Trophoblast cell (in vitro differentiated cells and primary cell): ENCODE data around the gene CEP164.
"Not testable (repeated sequence)": the region's sequence is repeated elsewhere in the genome, so short reads cannot be mapped to it uniquely, and the experiment has no call there.

Experiments
- DNase-seq, 2 donors: peaks; one replicate each; pipeline ENCODE4 v3.0.0-alpha.2; 2016
- H2AFZ ChIP-seq: 2 replicates; pipeline ENCODE4 v1.6.1; 2013; ENCODE audit warnings: low read length, moderate library complexity, mild to moderate bottlenecking; ENCODE audit not compliant: insufficient read depth, poor library complexity
- H2AK5ac ChIP-seq: 2 replicates; pipeline ENCODE4 v1.6.1; 2013; ENCODE audit warnings: mild to moderate bottlenecking, low read length
- H2BK120ac ChIP-seq: 2 replicates; pipeline ENCODE4 v1.6.1; 2013; ENCODE audit warnings: low read length, mild to moderate bottlenecking, moderate library complexity; ENCODE audit not compliant: insufficient read depth, poor library complexity
- H2BK12ac ChIP-seq: 2 replicates; pipeline ENCODE4 v1.6.1; 2013; ENCODE audit warnings: mild to moderate bottlenecking, low read length, moderate library complexity
- H2BK5ac ChIP-seq: 2 replicates; pipeline ENCODE4 v1.6.1; 2013; ENCODE audit warnings: low read length, low read depth, moderate library complexity, mild to moderate bottlenecking; ENCODE audit not compliant: poor library complexity
- H3K14ac ChIP-seq: 2 replicates; pipeline ENCODE4 v1.6.1; 2013; ENCODE audit warnings: mild to moderate bottlenecking, low read length
- H3K18ac ChIP-seq: 2 replicates; pipeline ENCODE4 v1.6.1; 2013; ENCODE audit warnings: mild to moderate bottlenecking, low read length
- H3K23ac ChIP-seq: 2 replicates; pipeline ENCODE4 v1.6.1; 2013; ENCODE audit warnings: low read length
- H3K27ac ChIP-seq: 2 replicates; pipeline ENCODE4 v1.5.1; 2013; ENCODE audit warnings: low read depth, mild to moderate bottlenecking, inconsistent platforms, low read length, moderate library complexity
- H3K27me3 ChIP-seq: 2 replicates; pipeline ENCODE4 v1.6.1; 2013; ENCODE audit warnings: inconsistent platforms, mild to moderate bottlenecking, low read length, moderate library complexity; ENCODE audit not compliant: insufficient read depth
- H3K36me3 ChIP-seq, 2 experiments: 1 replicate in 1 of 2; 2 replicates in 1 of 2; pipeline ENCODE4 v1.6.1; 2013; ENCODE audit warnings: low read length in 2 of 2, mild to moderate bottlenecking in 2 of 2, moderate library complexity in 1 of 2; ENCODE audit not compliant: insufficient read depth in 2 of 2, control insufficient read depth in 1 of 2
- H3K4ac ChIP-seq: 2 replicates; pipeline ENCODE4 v1.6.1; 2013; ENCODE audit warnings: low read depth, mild to moderate bottlenecking, low read length, moderate library complexity
- H3K4me1 ChIP-seq, 2 experiments: 1 replicate in 1 of 2; 2 replicates in 1 of 2; pipeline ENCODE4 v1.6.1; 2013; ENCODE audit warnings: low read length in 2 of 2, mild to moderate bottlenecking in 2 of 2, moderate library complexity in 1 of 2; ENCODE audit not compliant: insufficient read depth in 2 of 2, control insufficient read depth in 1 of 2
- H3K4me2 ChIP-seq: 2 replicates; pipeline ENCODE4 v1.6.1; 2013; ENCODE audit warnings: inconsistent platforms, mild to moderate bottlenecking, low read length, moderate library complexity
- H3K4me3 ChIP-seq: 2 replicates; pipeline ENCODE4 v1.5.1; 2013; ENCODE audit warnings: mild to moderate bottlenecking, low read depth, low read length, inconsistent platforms
- H3K79me1 ChIP-seq: one replicate; pipeline ENCODE4 v1.6.1; 2013; ENCODE audit warnings: low read length
- H3K79me2 ChIP-seq: 2 replicates; pipeline ENCODE4 v1.6.1; 2013; ENCODE audit warnings: low read length, mild to moderate bottlenecking; ENCODE audit not compliant: control insufficient read depth, insufficient read depth, poor library complexity
- H3K9ac ChIP-seq: 2 replicates; pipeline ENCODE4 v1.6.1; 2013; ENCODE audit warnings: mild to moderate bottlenecking, low read length
- H3K9me3 ChIP-seq: 2 replicates; pipeline ENCODE4 v1.6.1; 2013; ENCODE audit warnings: low read depth, mild to moderate bottlenecking, control low read depth, inconsistent platforms, low read length; ENCODE audit not compliant: insufficient read depth
- H4K12ac ChIP-seq: 2 replicates; pipeline ENCODE4 v1.6.1; 2013; ENCODE audit warnings: low read depth, mild to moderate bottlenecking, low read length, moderate library complexity
- H4K8ac ChIP-seq: 2 replicates; pipeline ENCODE4 v1.6.1; 2013; ENCODE audit warnings: low read depth, mild to moderate bottlenecking, low read length, moderate library complexity
- H4K91ac ChIP-seq: one replicate; pipeline ENCODE4 v1.6.1; 2013; ENCODE audit warnings: low read depth, mild to moderate bottlenecking, low read length, moderate library complexity
- WGBS: extraction: QIAGEN DNeasy Blood & Tissue Kit; methylation state at CpG from one replicate; pipeline ENCODE4 v1.1.7; 2013; ENCODE audit warnings: missing lambda C conversion rate; ENCODE audit not compliant: insufficient read length, insufficient coverage; ENCODE audit errors: extremely low coverage; 5-methylcytosine and 5-hydroxymethylcytosine counted together

Gene CEP164

DNA sequence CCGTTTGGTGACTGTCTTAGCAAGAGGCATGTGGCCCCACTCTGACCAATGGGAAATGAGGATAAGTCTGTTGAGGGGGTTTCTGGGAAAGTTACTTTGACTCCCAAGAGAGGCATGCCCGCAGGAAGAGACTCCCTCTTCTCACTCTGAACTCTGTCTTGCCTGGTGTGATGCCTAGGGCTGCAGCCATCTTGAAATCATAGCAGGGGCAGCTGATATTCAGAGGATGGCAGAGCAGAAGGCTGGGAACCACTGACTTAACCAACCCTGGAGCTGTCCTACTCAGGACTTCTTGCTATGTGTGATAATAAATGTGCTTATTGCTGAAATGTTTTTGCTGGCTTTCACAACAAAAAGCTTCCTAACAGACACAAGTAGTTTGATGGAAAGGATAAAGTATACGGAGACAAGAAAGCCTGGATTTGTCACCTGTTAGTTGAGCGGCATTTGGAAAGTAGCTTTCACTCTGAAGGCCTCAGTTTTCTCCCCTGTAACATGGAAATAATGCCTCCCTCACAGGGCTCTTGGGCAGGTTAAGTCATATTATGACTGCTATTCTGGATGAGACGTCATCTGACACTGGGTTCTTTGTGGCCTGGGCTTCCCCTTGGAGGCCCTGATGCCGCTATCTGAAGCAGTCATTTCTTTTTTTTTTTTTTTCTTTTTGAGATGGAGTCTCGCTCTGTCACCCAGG, 128.5 kb downstream of the CEP164 start:
- Histone ChIP-seq H4K12ac (no peak overlapping the region), H4K8ac (no peak overlapping the region), H3K4me3 (no peak overlapping the region), H2AFZ (no peak overlapping the region), H3K4me1 (no peaks in the 10 kb centered on the region), H3K27ac (no peak overlapping the region), H2BK12ac (no peak overlapping the region), H3K79me1 (no peaks in the 10 kb centered on the region), H3K27me3 (no peaks in the 10 kb centered on the region), H2BK5ac (no peak overlapping the region), H3K9ac (no peak overlapping the region), H3K9me3 (peaks cover 2% of the 10 kb centered on the region), H3K14ac (no peak overlapping the region), H2AK5ac (no peak overlapping the region), H3K4me2 (no peak overlapping the region), H4K91ac (no peak overlapping the region), H3K4ac (no peak overlapping the region), H3K18ac (no peak overlapping the region), H3K79me2 (no peaks in the 10 kb centered on the region), H3K36me3 (no peaks in the 10 kb centered on the region), H3K23ac (no peak overlapping the region), H2BK120ac (no peak overlapping the region)
- no CpG with 5 or more reads among the region's 7 CpGs for WGBS
- DNase-seq = no peak

DNA sequence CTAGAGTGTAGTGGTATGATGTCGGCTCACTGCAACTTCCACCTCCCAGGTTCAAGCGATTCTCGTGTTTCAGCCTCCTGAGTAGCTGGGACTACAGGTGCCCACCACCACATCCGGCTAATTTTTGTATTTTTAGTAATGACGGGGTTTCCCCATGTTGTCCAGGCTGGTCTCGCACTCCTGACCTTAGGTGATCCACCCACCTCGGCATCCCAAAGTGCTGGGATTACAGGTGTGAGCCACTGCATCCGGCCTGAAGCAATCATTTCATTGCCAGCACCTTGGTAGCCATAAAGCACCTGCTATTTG, 129.0 kb downstream of the CEP164 start:
- H4K12ac ChIP-seq = not testable (repeated sequence)

DNA sequence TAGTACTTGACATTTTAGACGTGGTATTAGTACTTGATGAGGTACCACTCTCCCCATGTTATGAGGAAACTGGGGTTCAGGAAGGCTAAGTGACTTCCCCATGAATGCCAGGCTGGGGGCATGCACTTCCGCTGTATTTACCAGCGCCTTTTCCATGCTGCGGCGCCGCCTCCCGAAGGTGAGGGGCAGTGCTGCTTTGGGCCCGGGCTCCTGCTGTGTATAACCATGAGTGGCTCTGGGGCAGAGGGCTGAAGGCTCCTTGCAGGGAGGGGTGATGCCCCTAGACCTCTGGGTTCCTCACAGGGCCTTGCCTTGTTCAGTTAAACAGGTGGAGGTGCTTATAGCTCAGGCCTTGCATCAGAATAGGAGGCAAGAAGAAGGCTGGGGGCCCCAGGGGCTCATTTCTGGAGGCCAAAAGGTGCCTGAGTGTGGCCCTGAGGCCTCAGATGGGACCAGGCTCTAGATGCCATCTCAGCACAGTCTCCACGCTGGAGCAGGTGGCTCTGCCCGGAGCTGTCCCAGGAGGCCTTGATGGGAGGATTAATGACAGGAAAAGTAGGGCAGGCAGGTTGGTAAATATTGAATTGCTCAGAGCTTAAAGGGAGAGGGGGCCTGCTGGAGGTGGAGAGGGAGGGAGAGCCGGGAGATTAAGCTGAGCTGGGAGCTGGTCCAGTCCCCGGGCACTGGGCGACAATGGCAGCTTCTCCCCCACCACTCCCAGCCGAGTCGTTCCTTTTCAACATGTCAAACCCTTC, 129.6 kb downstream of the CEP164 start:
- no peak for DNase-seq
- H3K9ac ChIP-seq = no peak overlapping the region
- H3K4me1 ChIP-seq = no peaks in the 10 kb centered on the region
- no peak overlapping the region for H4K12ac ChIP-seq
- H3K23ac ChIP-seq = no peak overlapping the region
- no peak overlapping the region for H3K4me3 ChIP-seq
- H3K14ac ChIP-seq = no peak overlapping the region
- no peak overlapping the region for H2BK120ac ChIP-seq
- peaks cover 2% of the 10 kb centered on the region for H3K9me3 ChIP-seq
- no peak overlapping the region for H3K18ac ChIP-seq
- no peak overlapping the region for H3K27ac ChIP-seq
- H2AFZ ChIP-seq = no peak overlapping the region
- no CpG with 5 or more reads among the region's 15 CpGs for WGBS
- H3K79me2 ChIP-seq = no peaks in the 10 kb centered on the region
- H2AK5ac ChIP-seq = no peak overlapping the region
- no peaks in the 10 kb centered on the region for H3K79me1 ChIP-seq
- no peak overlapping the region for H2BK12ac ChIP-seq
- no peaks in the 10 kb centered on the region for H3K36me3 ChIP-seq
- no peak overlapping the region for H3K4ac ChIP-seq
- H2BK5ac ChIP-seq = no peak overlapping the region
- no peak overlapping the region for H4K91ac ChIP-seq
- no peak overlapping the region for H4K8ac ChIP-seq
- no peak overlapping the region for H3K4me2 ChIP-seq
- H3K27me3 ChIP-seq = no peaks in the 10 kb centered on the region

More for the DNA sequence above, 129.0 kb downstream of the CEP164 start:
- not testable (repeated sequence) for H4K91ac ChIP-seq, H3K27ac ChIP-seq, H4K8ac ChIP-seq, H3K4me3 ChIP-seq, H3K4me2 ChIP-seq, H3K27me3 ChIP-seq, H3K79me2 ChIP-seq, DNase-seq, H3K18ac ChIP-seq, H3K4me1 ChIP-seq, H2BK12ac ChIP-seq, H2BK120ac ChIP-seq, H2BK5ac ChIP-seq, H3K14ac ChIP-seq, H2AFZ ChIP-seq, H3K36me3 ChIP-seq, H3K9ac ChIP-seq, H3K4ac ChIP-seq, H2AK5ac ChIP-seq, H3K23ac ChIP-seq, H3K79me1 ChIP-seq, H3K9me3 ChIP-seq
- WGBS = no CpG with 5 or more reads among the region's 8 CpGs

- Histone ChIP-seq H4K12ac (no peak overlapping the region), H3K18ac (no peak overlapping the region), H3K79me1 (no peaks in the 10 kb centered on the region), H3K27me3 (no peaks in the 10 kb centered on the region), H3K4me2 (no peak overlapping the region), H3K79me2 (no peaks in the 10 kb centered on the region), H3K23ac (no peak overlapping the region), H2AFZ (no peak overlapping the region), H3K4me1 (no peaks in the 10 kb centered on the region), H3K27ac (no peak overlapping the region), H2BK5ac (no peak overlapping the region), H3K14ac (no peak overlapping the region), H3K36me3 (no peaks in the 10 kb centered on the region), H4K8ac (no peak overlapping the region), H2BK12ac (no peak overlapping the region), H2AK5ac (no peak overlapping the region), H4K91ac (no peak overlapping the region), H3K4me3 (no peak overlapping the region), H2BK120ac (no peak overlapping the region), H3K4ac (no peak overlapping the region), H3K9me3 (peaks cover 2% of the 10 kb centered on the region), H3K9ac (no peak overlapping the region)
- DNase-seq = no peak
- no CpG with 5 or more reads among the region's 9 CpGs for WGBS
Observed at GRCh38 chr11:117457835-117458234, 130.2 kb downstream of the CEP164 start.
